Stimulated activated CD8-positive, alpha-beta memory T cell treated with anti-CD3 and anti-CD28 coated beads, Interleukin-15, amount 100 ng/mL, for 4 hours (primary cell): ENCODE measurements around the gene IRAK4.

ENCODE experiments used
- DNase-seq, 2 donors: peaks; one replicate each; pipeline ENCODE4 v3.0.0-alpha.2; 2020; ENCODE audit warnings: low read depth in 2 of 2

The IRAK4 gene

GRCh38 chr12:43836475-43836989 lies 77.8 kb downstream of the IRAK4 start:
- no peak for DNase-seq
